ENCODE measurements around the gene PLGRKT. TPM values are rescaled to one million over a fixed set of nuclear protein-coding genes. Genes with fewer than 3 reads are reported as not detected.

Gene PLGRKT
- total RNA-seq, 1 experiment from 2014 or later, result 30.9 TPM

DNA sequence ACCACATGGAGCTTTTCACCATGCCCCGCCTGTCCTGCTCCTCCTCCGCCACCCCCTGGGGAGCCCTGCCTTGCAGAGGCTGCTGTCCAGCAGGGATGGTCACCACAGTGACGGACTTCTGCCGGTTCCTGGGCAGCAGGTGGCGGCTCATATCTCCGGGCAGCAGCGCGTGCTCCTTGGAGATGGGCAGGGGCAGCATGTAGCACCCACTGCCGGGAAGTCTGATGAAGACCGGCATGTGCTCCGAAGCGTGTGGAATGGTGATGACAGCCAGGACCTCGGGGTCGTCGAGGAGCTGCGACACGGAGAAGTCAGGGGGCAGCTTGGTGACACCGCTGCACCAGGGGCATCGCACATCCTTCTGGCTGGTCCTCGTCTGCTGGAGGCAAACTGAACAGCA lies 19.2 kb downstream of the PLGRKT start:
- no TSS peak for BruUV-seq (replicated peaks)
- H3K27me3 ChIP-seq (replicated peaks; ENCODE audit: insufficient read depth, low read depth, low read length, poor library complexity), result no peaks in the 10 kb centered on the region
- intact Hi-C loops (cut with micrococcal nuclease; ENCODE audit: unreplicated experiment), result no loop called here
- no peak overlapping the region for H3K27ac ChIP-seq (ENCODE audit: low read depth, low read length, poor library complexity, severe bottlenecking)
- ChIA-PET POLR2A (ENCODE audit: low non-redundant PET) (no interaction called here), CTCF (no interaction called here)
- no peaks in the 10 kb centered on the region for H3K4me1 ChIP-seq (ENCODE audit: insufficient read depth, low read length, poor library complexity, severe bottlenecking)
- H3K36me3 ChIP-seq (ENCODE audit: insufficient read depth, low read length, poor library complexity, severe bottlenecking), result no peaks in the 10 kb centered on the region
- no peak overlapping the region for H3K4me3 ChIP-seq (ENCODE audit: low read depth, low read length, poor library complexity, severe bottlenecking)
- DNase-seq (ENCODE audit: low spot score), result no peak
- no peaks in the 10 kb centered on the region for H3K9me3 ChIP-seq (ENCODE audit: low read depth, low read length, poor library complexity, severe bottlenecking)
- no peak for TF ChIP-seq EZH2 (IDR thresholded peaks at IDR 0.05; ENCODE audit: borderline replicate concordance, low read depth, low read length, poor library complexity, severe bottlenecking)
- TF ChIP-seq, protein P1, sequence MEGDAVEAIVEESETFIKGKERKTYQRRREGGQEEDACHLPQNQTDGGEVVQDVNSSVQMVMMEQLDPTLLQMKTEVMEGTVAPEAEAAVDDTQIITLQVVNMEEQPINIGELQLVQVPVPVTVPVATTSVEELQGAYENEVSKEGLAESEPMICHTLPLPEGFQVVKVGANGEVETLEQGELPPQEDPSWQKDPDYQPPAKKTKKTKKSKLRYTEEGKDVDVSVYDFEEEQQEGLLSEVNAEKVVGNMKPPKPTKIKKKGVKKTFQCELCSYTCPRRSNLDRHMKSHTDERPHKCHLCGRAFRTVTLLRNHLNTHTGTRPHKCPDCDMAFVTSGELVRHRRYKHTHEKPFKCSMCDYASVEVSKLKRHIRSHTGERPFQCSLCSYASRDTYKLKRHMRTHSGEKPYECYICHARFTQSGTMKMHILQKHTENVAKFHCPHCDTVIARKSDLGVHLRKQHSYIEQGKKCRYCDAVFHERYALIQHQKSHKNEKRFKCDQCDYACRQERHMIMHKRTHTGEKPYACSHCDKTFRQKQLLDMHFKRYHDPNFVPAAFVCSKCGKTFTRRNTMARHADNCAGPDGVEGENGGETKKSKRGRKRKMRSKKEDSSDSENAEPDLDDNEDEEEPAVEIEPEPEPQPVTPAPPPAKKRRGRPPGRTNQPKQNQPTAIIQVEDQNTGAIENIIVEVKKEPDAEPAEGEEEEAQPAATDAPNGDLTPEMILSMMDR (conservative IDR thresholded peaks at IDR 0.05; ENCODE audit: low read depth, low read length), result no peak

DNA sequence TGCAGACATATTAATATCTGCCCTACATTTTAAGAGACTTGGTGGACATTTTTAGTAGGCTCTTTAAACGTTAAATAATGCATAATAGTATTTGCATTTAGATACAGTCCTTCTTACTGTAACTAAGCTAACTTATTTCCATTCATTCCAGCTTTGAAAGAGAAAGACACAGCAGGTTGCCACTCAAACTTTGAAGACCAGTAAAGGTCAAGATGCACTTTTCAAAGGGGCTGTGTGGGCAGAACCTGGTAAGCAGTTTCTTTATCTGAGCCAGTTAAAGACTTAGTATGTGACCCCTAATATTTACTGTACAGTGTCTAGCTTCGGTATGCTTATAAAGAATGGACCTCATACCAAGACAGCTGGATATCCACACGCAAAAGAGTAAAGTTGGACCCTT lies 20.8 kb downstream of the PLGRKT start:
- Histone ChIP-seq H3K36me3 (ENCODE audit: insufficient read depth, low read length, poor library complexity, severe bottlenecking) (no peaks in the 10 kb centered on the region), H3K4me3 (ENCODE audit: low read depth, low read length, poor library complexity, severe bottlenecking) (no peak overlapping the region), H3K27ac (ENCODE audit: low read depth, low read length, poor library complexity, severe bottlenecking) (no peak overlapping the region), H3K27me3 (replicated peaks; ENCODE audit: insufficient read depth, low read depth, low read length, poor library complexity) (no peaks in the 10 kb centered on the region), H3K9me3 (ENCODE audit: low read depth, low read length, poor library complexity, severe bottlenecking) (no peaks in the 10 kb centered on the region), H3K4me1 (ENCODE audit: insufficient read depth, low read length, poor library complexity, severe bottlenecking) (no peaks in the 10 kb centered on the region)
- intact Hi-C loops (cut with micrococcal nuclease; ENCODE audit: unreplicated experiment), result no loop called here
- BruUV-seq (replicated peaks), result no TSS peak
- ChIA-PET CTCF (no interaction called here), POLR2A (ENCODE audit: low non-redundant PET) (interaction anchor here (0.5 kb wide), 1 partner anchor 215 kb away, joined by 12 read pairs; no protein-coding TSS in a partner anchor)
- no peak for TF ChIP-seq EZH2 (IDR thresholded peaks at IDR 0.05; ENCODE audit: borderline replicate concordance, low read depth, low read length, poor library complexity, severe bottlenecking)
- TF ChIP-seq, protein P1 (conservative IDR thresholded peaks at IDR 0.05; ENCODE audit: low read depth, low read length), result no peak
- DNase-seq (ENCODE audit: low spot score), result no peak

DNA sequence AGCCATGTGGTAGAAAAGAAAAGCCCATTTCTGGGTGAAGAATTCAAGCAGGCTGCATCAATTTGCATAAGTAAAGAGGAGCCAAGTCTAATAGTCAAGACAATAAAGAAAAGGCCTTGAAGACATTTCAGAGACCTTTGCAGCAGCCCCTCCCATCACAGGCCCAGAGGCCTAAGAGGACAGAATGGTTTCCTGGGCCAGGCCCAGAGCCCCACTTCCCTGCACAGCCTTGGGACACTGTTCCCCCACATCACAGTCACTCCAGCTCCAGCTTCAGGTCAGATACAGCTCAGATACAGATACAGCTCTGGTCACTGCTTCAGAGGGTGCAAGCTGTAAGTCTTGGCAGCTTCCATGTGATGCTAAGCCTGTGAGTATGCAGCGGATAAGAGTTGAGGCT lies 29.1 kb downstream of the PLGRKT start:
- no peak for TF ChIP-seq EZH2 (IDR thresholded peaks at IDR 0.05; ENCODE audit: borderline replicate concordance, low read depth, low read length, poor library complexity, severe bottlenecking)
- TF ChIP-seq, protein P1 (conservative IDR thresholded peaks at IDR 0.05; ENCODE audit: low read depth, low read length), result no peak
- POLR2A ChIA-PET (ENCODE audit: low non-redundant PET), result no interaction called here

More for the DNA sequence above, 29.1 kb downstream of the PLGRKT start:
- Histone ChIP-seq H3K27me3 (replicated peaks; ENCODE audit: insufficient read depth, low read depth, low read length, poor library complexity) (no peaks in the 10 kb centered on the region), H3K36me3 (ENCODE audit: insufficient read depth, low read length, poor library complexity, severe bottlenecking) (no peaks in the 10 kb centered on the region), H3K9me3 (ENCODE audit: low read depth, low read length, poor library complexity, severe bottlenecking) (peaks cover 6% of the 10 kb centered on the region), H3K4me3 (ENCODE audit: low read depth, low read length, poor library complexity, severe bottlenecking) (no peak overlapping the region), H3K27ac (ENCODE audit: low read depth, low read length, poor library complexity, severe bottlenecking) (no peak overlapping the region), H3K4me1 (ENCODE audit: insufficient read depth, low read length, poor library complexity, severe bottlenecking) (no peaks in the 10 kb centered on the region)
- DNase-seq (ENCODE audit: low spot score), result no peak
- intact Hi-C loops (cut with micrococcal nuclease; ENCODE audit: unreplicated experiment), result no loop called here
- CTCF ChIA-PET, result no interaction called here
- no TSS peak for BruUV-seq (replicated peaks)
